ENCODE data around the gene SKI. TPM values are rescaled to one million over a fixed set of nuclear protein-coding genes. Genes with fewer than 3 reads are reported as not detected.

Gene SKI
- total and polyA plus RNA-seq, 2 of the 8 experiments (the other 6 are each of a cell fraction or from before 2014, with no cell fraction given), result 8.3 to 87.6 TPM

DNA sequence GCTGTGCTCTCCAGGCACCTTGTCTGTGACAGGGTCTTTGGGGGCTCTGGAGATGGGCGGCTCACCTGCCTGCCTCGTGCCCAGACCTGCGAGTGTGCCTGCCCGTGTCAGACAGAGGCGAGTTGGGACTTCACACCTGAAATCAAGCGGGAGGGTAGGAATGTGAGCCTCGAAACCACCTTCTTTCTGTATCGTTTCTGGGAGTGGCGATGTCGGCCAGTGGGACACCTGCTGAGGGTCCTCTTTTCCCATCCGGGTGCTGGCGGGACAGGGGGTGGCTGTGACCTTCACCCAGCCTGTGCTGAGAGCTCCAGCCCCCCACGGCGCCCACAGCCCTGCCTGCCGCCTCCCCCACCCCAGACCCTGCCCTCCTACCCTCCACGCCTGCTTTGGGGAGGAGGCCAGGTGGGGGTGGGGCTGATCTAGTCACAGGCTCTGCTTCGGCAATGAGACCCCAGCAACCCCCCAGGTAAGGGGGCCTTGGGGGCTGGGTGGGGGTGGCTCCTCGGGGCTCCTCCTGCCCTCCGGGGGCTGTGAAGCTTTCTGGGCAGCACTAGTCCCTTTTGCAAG lies 17.9 kb upstream of the SKI start:
- no peak overlapping the region for H3K14ac ChIP-seq (ENCODE audit: insufficient read length)

More for the DNA sequence above, 17.9 kb upstream of the SKI start:
- Histone ChIP-seq H3K18ac (ENCODE audit: extremely low read depth, low read length) (no peak overlapping the region; the same call in 1 of the 2 replicates), H2BK5ac (ENCODE audit: low read depth, low read length) (peak overlapping the region; percentile 44; the same call in 1 of the 2 replicates), H2BK15ac (ENCODE audit: low read length) (no peak overlapping the region), H3K79me2 (ENCODE audit: control insufficient read depth in 1 of 2, insufficient read depth in 2 of 2, low read length in 2 of 2) (no peaks in the 10 kb centered on the region), H3K27me3 (replicated peaks in 1 of 4; ENCODE audit: control insufficient read depth in 3 of 4, extremely low read depth in 1 of 4, insufficient read depth in 3 of 4, low read length in 3 of 4) (peaks cover 0 to 11% (median 6%) of the 10 kb centered on the region in 4 experiments; a peak in 4 of 7 replicates), H3K36me3 (ENCODE audit: control insufficient read depth in 2 of 4, insufficient read depth in 4 of 4, low read length in 3 of 4) (no peaks in the 10 kb centered on the region), H2BK20ac (ENCODE audit: low read length) (no peak overlapping the region), H3K23ac (ENCODE audit: insufficient read length) (no peak overlapping the region), H4K5ac (ENCODE audit: insufficient read length, low read depth, low read length) (no peak overlapping the region), H3K27ac (ENCODE audit: low read depth, low read length) (no peak overlapping the region), H3K9me3 (ENCODE audit: insufficient read depth in 2 of 2, low read depth in 1 of 2, low read length in 1 of 2) (no peaks in the 10 kb centered on the region), H3K56ac (replicated peaks; ENCODE audit: insufficient read length, low read depth, low read length) (no peak overlapping the region), H2AK5ac (ENCODE audit: low read depth, low read length) (0 out of 2 replicates have a peak overlapping the region, but pooled peaks have one; percentile 39), H3K4me1 (replicated peaks in 1 of 4; ENCODE audit: control insufficient read depth in 3 of 4, insufficient read depth in 4 of 4, low read length in 3 of 4) (peaks cover 3 to 21% (median 18%) of the 10 kb centered on the region in 4 experiments), H3K9ac (replicated peaks in 1 of 4; ENCODE audit: extremely low read depth in 1 of 4, low read depth in 3 of 4, low read length in 3 of 4) (no peak overlapping the region), H4K20me1 (replicated peaks in 1 of 2; ENCODE audit: control insufficient read depth in 1 of 2, insufficient read depth in 2 of 2, low read length in 2 of 2) (no peaks in the 10 kb centered on the region), H3K4me2 (ENCODE audit: insufficient read depth in 1 of 2, low read depth in 2 of 2, low read length in 2 of 2) (no peak overlapping the region), H2BK12ac (ENCODE audit: low read depth, low read length) (peak overlapping the region; percentile 50; the same call in 1 of the 2 replicates), H4K8ac (ENCODE audit: extremely low read depth, insufficient read depth, low read length) (no peak overlapping the region; the same call in none of the 2 replicates), H2AFZ (ENCODE audit: low read length) (no peak overlapping the region), H4K91ac (replicated peaks; ENCODE audit: insufficient read length, low read length) (peak overlapping the region; percentile 42), H2BK120ac (replicated peaks; ENCODE audit: low read depth, low read length) (no peak overlapping the region), H3K4me3 (ENCODE audit: extremely low read depth in 1 of 4, insufficient read depth in 2 of 4, low read depth in 3 of 4, low read length in 4 of 4) (no peak overlapping the region), H3K79me1 (ENCODE audit: low read depth, low read length) (no peaks in the 10 kb centered on the region), H3K4ac (replicated peaks; ENCODE audit: insufficient read length, low read depth, low read length) (no peak overlapping the region), H3K23me2 (ENCODE audit: low read depth, low read length) (peaks cover 3% of the 10 kb centered on the region; the same call in 1 of the 2 replicates)
- peak in 1 of 2 experiments; percentile 51 for DNase-seq (ENCODE audit: low read depth in 1 of 2, low spot score in 2 of 2)
- FAIRE-seq, result no peak
- ChIA-PET POLR2A (ENCODE audit: partially characterized antibody) (interaction anchor here (2.1 to 4.0 kb wide), 2 partner anchors 19 to 22 kb away, joined by 5 to 19 read pairs; no protein-coding TSS in a partner anchor), CTCF (ENCODE audit: partially characterized antibody) (interaction anchor here (0.8 to 4.3 kb wide), 9 partner anchors 15 to 175 kb away, joined by 3 to 22 read pairs (median 4); partner anchors contain the start of gene FAAP20)
- WGBS, 2 experiments (ENCODE audit: extremely low coverage in 1 of 2, insufficient coverage in 1 of 2, insufficient read length in 1 of 2, insufficient replicate concordance in 2 of 2, low coverage in 1 of 2, low lambda C conversion rate in 2 of 2, missing lambda C conversion rate in 1 of 2), result 87% methylated on average over 10 of the region's 19 CpGs; no CpG with 5 or more reads in 1 of the 2 experiments
- TF ChIP-seq, protein P1, sequence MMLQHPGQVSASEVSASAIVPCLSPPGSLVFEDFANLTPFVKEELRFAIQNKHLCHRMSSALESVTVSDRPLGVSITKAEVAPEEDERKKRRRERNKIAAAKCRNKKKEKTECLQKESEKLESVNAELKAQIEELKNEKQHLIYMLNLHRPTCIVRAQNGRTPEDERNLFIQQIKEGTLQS (IDR thresholded peaks at IDR 0.05; ENCODE audit: insufficient read depth, low read depth, low read length), result no peak
- TF ChIP-seq, protein P2, sequence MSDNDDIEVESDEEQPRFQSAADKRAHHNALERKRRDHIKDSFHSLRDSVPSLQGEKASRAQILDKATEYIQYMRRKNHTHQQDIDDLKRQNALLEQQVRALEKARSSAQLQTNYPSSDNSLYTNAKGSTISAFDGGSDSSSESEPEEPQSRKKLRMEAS (IDR thresholded peaks at IDR 0.05), result peak; percentile 77
- TF ChIP-seq, protein P3, sequence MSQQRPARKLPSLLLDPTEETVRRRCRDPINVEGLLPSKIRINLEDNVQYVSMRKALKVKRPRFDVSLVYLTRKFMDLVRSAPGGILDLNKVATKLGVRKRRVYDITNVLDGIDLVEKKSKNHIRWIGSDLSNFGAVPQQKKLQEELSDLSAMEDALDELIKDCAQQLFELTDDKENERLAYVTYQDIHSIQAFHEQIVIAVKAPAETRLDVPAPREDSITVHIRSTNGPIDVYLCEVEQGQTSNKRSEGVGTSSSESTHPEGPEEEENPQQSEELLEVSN (IDR thresholded peaks at IDR 0.05), result peak; percentile 86

Measured in H1 (cell line).